B cell (primary cell): ENCODE measurements around the gene SDR42E1.

ENCODE experiments used
- CTCF ChIP-seq: fragments of 200-600 bp; IDR thresholded peaks from one replicate; pipeline ENCODE4 v1.8.0; 2022; ENCODE audit warnings: antibody characterized with exemption, mild to moderate bottlenecking
- EZH2 ChIP-seq: IDR thresholded peaks from 2 replicates; pipeline ENCODE4 v1.6.1; 2012; ENCODE audit warnings: borderline replicate concordance, low read depth, mild to moderate bottlenecking, moderate library complexity, low read length; ENCODE audit not compliant: insufficient read depth, poor library complexity, severe bottlenecking

DNA sequence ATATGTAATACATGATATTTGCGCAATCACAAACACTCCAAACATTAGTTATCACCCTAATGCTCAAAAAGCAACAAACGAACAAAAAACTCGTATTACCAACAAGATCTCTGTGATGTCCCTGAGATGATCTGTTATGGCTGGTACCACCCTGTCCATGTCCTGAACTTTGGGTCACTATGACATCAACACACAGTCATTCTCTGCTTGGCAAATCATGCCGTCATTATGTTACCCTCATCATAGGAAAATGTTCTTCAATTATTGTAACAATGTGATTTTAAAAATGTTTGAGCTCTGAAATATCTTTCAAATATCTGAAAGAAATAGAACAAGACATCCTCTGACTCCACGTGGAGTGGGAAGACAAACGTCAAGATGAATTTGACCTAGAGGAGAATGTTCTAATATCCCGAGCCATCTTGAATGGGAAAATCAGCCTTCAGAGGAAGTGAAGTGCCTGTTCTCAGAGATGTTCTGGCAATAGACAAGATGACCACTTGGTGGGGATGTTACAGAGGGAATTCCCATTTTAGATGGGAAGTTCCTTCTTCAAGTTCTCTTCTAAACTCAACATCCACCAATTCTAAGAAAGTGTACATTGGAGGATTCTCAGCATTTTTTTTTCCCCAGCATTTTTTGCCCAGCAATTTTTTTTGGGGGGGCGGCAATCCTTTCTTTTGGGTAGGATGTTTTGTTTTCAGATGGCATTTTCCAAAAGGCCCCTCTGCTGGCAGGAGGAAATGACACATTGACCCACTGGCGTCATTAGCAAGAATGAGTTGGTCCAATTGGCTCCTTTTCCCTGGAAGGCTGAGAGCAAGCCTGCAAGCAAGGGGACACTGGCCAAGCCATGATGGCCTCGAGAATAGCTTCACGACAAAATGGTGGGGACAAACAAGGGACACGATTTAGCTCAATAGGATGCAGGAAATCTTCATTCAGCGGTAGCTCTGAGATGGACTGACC, 20.1 kb upstream of the SDR42E1 start:
- no peak for TF ChIP-seq CTCF
- TF ChIP-seq EZH2 = no peak
